GM10847 (cell line): ENCODE data around the gene DAB2.

ENCODE experiments used
- POLR2A ChIP-seq: IDR thresholded peaks from 2 replicates; pipeline ENCODE4 v1.6.1; 2011; ENCODE audit not compliant: insufficient read length; ENCODE audit errors: extremely low read depth

DAB2 gene

DNA sequence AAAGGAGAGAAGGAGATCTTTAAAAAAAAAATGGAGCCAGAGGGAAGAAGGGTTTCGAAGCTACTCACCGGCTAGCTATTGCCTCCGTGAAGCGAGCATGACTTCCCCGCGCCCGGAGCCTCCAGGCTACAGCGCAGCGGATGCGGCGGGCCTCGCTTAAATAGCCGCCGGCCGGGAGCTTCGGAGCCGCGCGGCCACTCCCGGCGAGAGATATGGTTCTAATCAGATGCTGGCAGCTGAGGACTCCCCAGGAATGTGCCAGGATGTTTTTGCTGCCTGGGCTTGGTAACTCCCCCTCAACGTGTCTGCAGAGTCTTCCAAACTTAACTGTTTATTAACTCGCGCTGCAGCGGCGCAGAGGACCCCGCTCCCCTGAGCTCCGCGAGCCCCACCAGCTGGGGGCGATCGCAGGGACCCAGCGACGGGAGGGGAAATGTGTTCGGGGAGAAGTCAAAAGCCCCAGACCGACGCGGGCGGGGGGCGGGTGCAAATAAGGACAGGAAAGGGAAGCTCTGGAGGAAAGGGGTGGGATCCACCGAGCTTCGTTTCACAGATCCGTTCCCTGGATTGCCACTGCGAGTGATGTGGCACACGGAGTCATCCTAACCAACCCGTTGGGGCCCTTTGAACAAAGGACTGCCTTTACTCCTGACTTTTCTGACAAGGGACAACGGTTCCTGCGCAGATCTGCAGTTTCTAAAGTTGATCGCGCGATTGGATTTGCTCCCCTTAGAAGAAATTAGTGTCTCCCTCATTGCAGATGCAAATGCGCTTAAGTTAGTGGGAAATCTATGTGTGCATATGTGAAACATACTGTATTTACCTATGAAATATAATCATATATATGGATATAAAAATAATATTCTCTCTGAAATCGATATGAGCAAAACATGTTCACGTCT lies at the start of gene DAB2:
TSS of gene DAB2 (minus strand) at position 245 of the 902 bp plus-strand sequence. CDS start 30,660 bp downstream, outside the sequence.
- no peak for TF ChIP-seq POLR2A

GRCh38 chr5:39473156-39473775 lies 48.5 kb upstream of the DAB2 start:
- no peak for TF ChIP-seq POLR2A

DNA sequence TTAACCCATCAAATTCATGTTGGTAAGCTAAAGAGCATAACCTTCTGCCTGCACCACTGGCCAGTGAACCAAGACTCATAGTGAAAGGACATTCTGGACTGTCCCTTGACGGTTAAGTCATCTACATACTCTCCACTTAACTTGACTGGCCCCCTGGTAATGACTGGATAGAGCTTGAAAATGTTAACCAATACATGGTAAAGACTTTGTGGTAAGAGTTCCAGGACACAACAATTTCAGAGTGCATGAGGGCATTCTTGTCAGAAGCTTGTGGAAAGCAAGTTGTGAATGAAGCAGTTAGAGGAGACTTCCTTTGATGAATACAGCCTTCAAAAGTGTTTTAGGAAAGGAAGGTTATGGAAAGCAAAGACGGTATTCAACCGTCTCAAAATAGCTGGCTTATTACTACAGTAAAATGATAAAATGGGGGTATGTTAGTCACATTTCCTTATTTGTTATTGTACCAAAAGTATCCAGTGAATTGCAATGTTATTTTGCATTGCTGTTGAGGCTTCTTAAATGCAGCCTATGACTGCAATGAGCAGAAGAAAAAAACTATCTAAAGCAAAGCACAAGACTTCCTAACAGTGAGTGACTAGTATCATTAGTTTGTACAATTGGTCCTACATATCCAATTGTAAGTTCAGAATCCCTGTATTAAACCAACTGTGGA lies 47.2 kb upstream of the DAB2 start:
- TF ChIP-seq POLR2A = no peak

DNA sequence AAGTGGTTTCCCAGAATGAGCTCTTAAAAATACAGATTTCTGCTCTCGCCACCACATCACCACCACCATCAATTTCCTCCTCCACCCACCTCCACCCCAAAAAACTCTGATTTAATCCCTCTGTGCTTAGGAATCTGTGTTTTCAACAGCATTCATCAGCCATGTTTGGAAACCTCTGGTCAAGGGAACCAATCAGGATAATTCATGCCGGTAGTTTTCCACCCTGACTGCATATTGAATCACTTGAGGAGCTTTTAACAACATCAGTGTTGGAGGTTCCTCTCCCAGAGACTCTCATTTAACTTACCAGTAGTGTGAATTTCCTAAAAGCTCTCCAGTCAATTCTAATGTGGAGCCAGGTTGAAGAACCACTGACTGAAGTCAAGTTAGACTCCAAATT lies 46.0 kb upstream of the DAB2 start:
- TF ChIP-seq POLR2A = no peak

DNA sequence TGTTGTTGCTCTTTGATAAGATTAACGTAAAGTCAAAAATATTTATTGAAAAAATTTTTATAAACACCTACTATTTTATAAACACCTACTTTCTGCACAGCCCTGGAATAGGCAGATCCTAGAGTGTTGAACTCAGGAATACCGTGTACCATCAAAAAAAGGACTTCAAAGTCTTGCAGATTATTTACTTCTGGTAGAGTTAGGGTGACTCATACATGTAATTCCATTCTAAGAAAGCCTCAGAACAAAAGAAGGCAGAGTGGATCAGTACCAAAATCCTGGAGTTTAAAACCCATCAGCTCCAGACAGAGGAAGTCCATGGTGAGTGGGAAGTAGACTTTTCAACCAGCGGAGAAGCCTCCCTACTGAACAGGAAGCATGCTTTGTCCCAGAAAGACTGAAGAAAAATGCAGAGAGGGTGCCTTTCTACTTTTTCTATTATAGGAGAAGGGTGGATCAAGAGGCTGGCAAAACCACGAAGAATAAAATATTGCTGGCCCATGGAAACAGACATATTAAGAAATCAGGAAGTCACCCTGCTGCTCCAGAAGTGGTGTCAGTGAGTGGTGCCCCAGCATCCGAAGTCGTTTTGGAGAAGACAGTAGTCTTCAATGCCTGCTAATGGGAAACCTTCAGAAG lies 45.1 kb upstream of the DAB2 start:
- TF ChIP-seq POLR2A = no peak

- TF ChIP-seq POLR2A = no peak
These were observed 44.4 kb upstream of the DAB2 start for GRCh38 chr5:39469176-39469575.

- TF ChIP-seq POLR2A = no peak
These were observed 42.1 kb upstream of the DAB2 start for GRCh38 chr5:39466846-39467245.

DNA sequence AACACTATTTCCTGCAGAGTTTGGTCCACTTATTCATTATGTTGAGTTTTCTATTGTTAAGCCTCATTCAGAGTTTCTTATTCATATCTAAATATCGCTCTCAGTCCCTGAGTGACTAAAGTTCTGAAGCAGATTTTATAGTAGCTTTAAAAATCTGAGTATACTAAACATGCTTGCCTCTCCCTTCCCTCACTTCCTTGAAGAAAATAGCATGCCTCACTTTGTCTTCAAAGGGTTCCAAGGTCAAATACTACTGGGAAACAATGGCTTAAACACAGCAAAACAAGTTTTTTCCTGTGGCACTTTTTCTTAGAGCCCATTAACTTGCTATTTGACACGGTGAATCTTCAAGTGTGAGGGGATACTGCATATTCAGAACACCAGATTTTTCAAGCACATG lies 41.1 kb upstream of the DAB2 start:
- TF ChIP-seq POLR2A = no peak

- TF ChIP-seq POLR2A = no peak
These were observed 40.3 kb upstream of the DAB2 start for GRCh38 chr5:39465097-39465496.

GRCh38 chr5:39464088-39464487 lies 39.3 kb upstream of the DAB2 start:
- TF ChIP-seq POLR2A = no peak

- TF ChIP-seq POLR2A = no peak
These were observed 37.4 kb upstream of the DAB2 start for GRCh38 chr5:39462211-39462610.

DNA sequence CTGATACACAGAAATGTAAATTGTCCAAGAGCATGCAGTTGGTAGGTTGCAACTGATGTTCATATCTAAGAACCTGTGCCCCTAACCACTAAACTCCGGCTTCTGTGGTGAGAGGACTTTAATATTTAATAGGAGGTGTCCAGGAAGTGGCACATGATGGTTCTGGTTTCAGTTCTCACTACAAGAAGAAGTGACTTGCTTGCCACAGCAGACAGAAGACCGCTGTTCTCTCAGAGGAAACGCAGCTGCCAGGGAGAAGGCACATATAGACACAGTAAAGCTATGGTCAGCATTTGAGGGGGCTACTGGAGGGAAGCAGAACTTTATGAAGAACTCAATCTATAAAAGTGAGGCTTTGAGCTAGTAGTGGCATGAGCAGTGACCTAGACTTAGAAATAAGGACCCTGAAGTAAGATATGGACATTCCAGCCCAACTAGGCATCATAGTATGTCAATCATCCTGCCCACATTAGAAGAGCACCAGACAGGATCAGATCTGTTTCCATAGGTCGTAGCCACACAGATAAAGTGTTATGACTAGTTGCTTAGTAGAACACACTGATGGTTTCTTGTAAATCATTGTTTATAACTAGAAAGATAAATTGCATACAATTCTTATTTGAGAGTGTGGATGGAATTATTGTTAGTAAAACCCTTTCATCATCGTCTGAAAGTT lies 36.4 kb upstream of the DAB2 start:
- TF ChIP-seq POLR2A = no peak

- TF ChIP-seq POLR2A = no peak
These were observed 35.1 kb upstream of the DAB2 start for GRCh38 chr5:39459907-39460306.

- no peak for TF ChIP-seq POLR2A
These were observed 34.3 kb upstream of the DAB2 start for GRCh38 chr5:39459071-39459470.

GRCh38 chr5:39455645-39456044 lies 30.9 kb upstream of the DAB2 start:
- TF ChIP-seq POLR2A = no peak
